GM19099 (cell line): ENCODE results near the gene ANKRD34A.

ENCODE experiments used
- POLR2A ChIP-seq: IDR thresholded peaks from 3 replicates; pipeline ENCODE4 v1.6.1; 2011; ENCODE audit warnings: low read depth; ENCODE audit not compliant: insufficient read length; ENCODE audit errors: extremely low read depth

Gene ANKRD34A

GRCh38 chr1:145964328-145965118 is at the start of gene ANKRD34A, which contains the start of gene POLR3GL:
Gene ANKRD34A, minus strand, starts transcription at chr1:145964575. Its CDS starts 2,816 bp downstream, at chr1:145961759.
Gene POLR3GL, plus strand, starts transcription at chr1:145964690. Its CDS starts 10,176 bp downstream, at chr1:145974866.
- TF ChIP-seq POLR2A = peak; percentile 90

- TF ChIP-seq POLR2A = no peak
Observed at GRCh38 chr1:146013559-146013922, 49.2 kb upstream of the ANKRD34A start.

- no peak for TF ChIP-seq POLR2A
Observed at GRCh38 chr1:146012703-146013558, 48.6 kb upstream of the ANKRD34A start.

- no peak for TF ChIP-seq POLR2A
Observed at GRCh38 chr1:146010126-146010738, 45.9 kb upstream of the ANKRD34A start.

- no peak for TF ChIP-seq POLR2A
Observed at GRCh38 chr1:146007489-146008133, 43.2 kb upstream of the ANKRD34A start.

GRCh38 chr1:146001709-146002108 is 37.3 kb upstream of the ANKRD34A start:
- no peak for TF ChIP-seq POLR2A

GRCh38 chr1:145999321-146000024 is 35.1 kb upstream of the ANKRD34A start:
- no peak for TF ChIP-seq POLR2A

- no peak for TF ChIP-seq POLR2A
Observed at GRCh38 chr1:145997718-145998023, 33.3 kb upstream of the ANKRD34A start.

GRCh38 chr1:145997016-145997717 is 32.8 kb upstream of the ANKRD34A start:
- peak; percentile 69 for TF ChIP-seq POLR2A

GRCh38 chr1:145996433-145997015 is 32.1 kb upstream of the ANKRD34A start, which contains the start of gene TXNIP:
Gene TXNIP, minus strand, starts transcription at chr1:145996579. Its CDS starts 313 bp downstream, at chr1:145996266.
- peak; percentile 88 for TF ChIP-seq POLR2A

- TF ChIP-seq POLR2A = no peak
Observed at GRCh38 chr1:145995964-145996432, 31.6 kb upstream of the ANKRD34A start.

- TF ChIP-seq POLR2A = no peak
Observed at GRCh38 chr1:145995148-145995881, 30.9 kb upstream of the ANKRD34A start.

GRCh38 chr1:145994391-145995120 is 30.2 kb upstream of the ANKRD34A start:
- TF ChIP-seq POLR2A = no peak
